Fibroblast of mammary gland (primary cell): Measurements from ENCODE around the gene FMNL1.
A peak's percentile ranks its signal among the peaks of the same experiment; 100 is the strongest.

Source experiments
- DNase-seq: peaks from one replicate; pipeline ENCODE4 v3.0.0-alpha.2; 2010; ENCODE audit warnings: low read depth
- H3K4me3 ChIP-seq: 2 replicates; pipeline ENCODE4 v1.5.1; 2011; ENCODE audit warnings: low read depth, mild to moderate bottlenecking, low read length, moderate library complexity; ENCODE audit not compliant: control insufficient read depth
- CTCF ChIP-seq: conservative IDR thresholded peaks from 2 replicates; pipeline ENCODE4 v1.5.1; 2011; ENCODE audit warnings: low read depth, low read length, inconsistent platforms; ENCODE audit not compliant: control insufficient read depth, insufficient read depth

Gene FMNL1

GRCh38 chr17:45235416-45236281, 14.0 kb downstream of the FMNL1 start:
- TF ChIP-seq CTCF, result peak; percentile 81
- H3K4me3 ChIP-seq, result no peak overlapping the region
- DNase-seq, result peak; percentile 82

GRCh38 chr17:45236282-45236606, 14.6 kb downstream of the FMNL1 start:
- no peak overlapping the region for H3K4me3 ChIP-seq
- DNase-seq, result no peak
- no peak for TF ChIP-seq CTCF

- DNase-seq, result no peak
- TF ChIP-seq CTCF, result no peak
- no peak overlapping the region for H3K4me3 ChIP-seq
Measured at GRCh38 chr17:45237686-45238085, 16.0 kb downstream of the FMNL1 start.

- no peak for TF ChIP-seq CTCF
Measured at GRCh38 chr17:45238155-45238774, 16.6 kb downstream of the FMNL1 start.

GRCh38 chr17:45240905-45241327, 19.2 kb downstream of the FMNL1 start:
- DNase-seq, result no peak
- no peak overlapping the region for H3K4me3 ChIP-seq
- no peak for TF ChIP-seq CTCF

More at GRCh38 chr17:45238155-45238774, 16.6 kb downstream of the FMNL1 start:
- H3K4me3 ChIP-seq, result no peak overlapping the region
- DNase-seq, result no peak

- TF ChIP-seq CTCF, result no peak
- DNase-seq, result no peak
- H3K4me3 ChIP-seq, result no peak overlapping the region
Measured at GRCh38 chr17:45241328-45242028, 19.8 kb downstream of the FMNL1 start.
